ENCODE results near the gene NMNAT3.

NMNAT3 gene

GRCh38 chr3:139677388-139678155, at the start of gene NMNAT3:
Gene NMNAT3 (minus strand): TSS chr3:139677972. CDS start chr3:139627724, 50,248 bp downstream.
- DNase-seq: no peak

GRCh38 chr3:139721370-139721769, 43.6 kb upstream of the NMNAT3 start:
- DNase-seq: no peak

- DNase-seq: no peak
Observed at GRCh38 chr3:139718415-139718814, 40.6 kb upstream of the NMNAT3 start.

GRCh38 chr3:139716908-139717485, 39.2 kb upstream of the NMNAT3 start:
- DNase-seq: no peak

- peak; percentile 59 for DNase-seq
Observed at GRCh38 chr3:139715743-139716360, 38.1 kb upstream of the NMNAT3 start.

- no peak for DNase-seq
Observed at GRCh38 chr3:139715166-139715565, 37.4 kb upstream of the NMNAT3 start.

GRCh38 chr3:139710212-139710611, 32.4 kb upstream of the NMNAT3 start:
- DNase-seq: no peak

- no peak for DNase-seq
Observed at GRCh38 chr3:139705631-139706030, 27.9 kb upstream of the NMNAT3 start.

- no peak for DNase-seq
Observed at GRCh38 chr3:139696314-139696604, 18.5 kb upstream of the NMNAT3 start.

GRCh38 chr3:139695426-139696313, 17.9 kb upstream of the NMNAT3 start:
- DNase-seq: no peak

GRCh38 chr3:139695007-139695406, 17.2 kb upstream of the NMNAT3 start:
- no peak for DNase-seq

- no peak for DNase-seq
Observed at GRCh38 chr3:139694542-139694941, 16.8 kb upstream of the NMNAT3 start.

- no peak for DNase-seq
Observed at GRCh38 chr3:139691619-139692018, 13.8 kb upstream of the NMNAT3 start.

GRCh38 chr3:139689708-139690228, 12.0 kb upstream of the NMNAT3 start:
- DNase-seq: peak; percentile 69

GRCh38 chr3:139689122-139689521, 11.3 kb upstream of the NMNAT3 start:
- DNase-seq: peak; percentile 66

GRCh38 chr3:139687431-139687830, 9.7 kb upstream of the NMNAT3 start:
- DNase-seq: no peak

GRCh38 chr3:139686624-139687023, 8.9 kb upstream of the NMNAT3 start:
- DNase-seq: no peak

- no peak for DNase-seq
Observed at GRCh38 chr3:139686206-139686605, 8.4 kb upstream of the NMNAT3 start.

GRCh38 chr3:139679220-139679775, 1.5 kb upstream of the NMNAT3 start:
- no peak for DNase-seq

- DNase-seq: no peak
Observed at GRCh38 chr3:139676632-139677387, 962 bp downstream of the NMNAT3 start.

GRCh38 chr3:139676108-139676507, 1.7 kb downstream of the NMNAT3 start:
- no peak for DNase-seq

- no peak for DNase-seq
Observed at GRCh38 chr3:139675327-139675726, 2.4 kb downstream of the NMNAT3 start.

Data from DMS79 (cell line).